HepG2 (cell line): ENCODE data around the gene OSCP1. TPM values are rescaled to one million over a fixed set of nuclear protein-coding genes. Genes with fewer than 3 reads are reported as not detected.

Experiments used
- AHDC1 ChIP-seq: sonication (generic); formaldehyde crosslinking; IDR thresholded peaks from 2 replicates; pipeline ENCODE4 v1.5.1; 2020; ENCODE audit warnings: mild to moderate bottlenecking, missing genetic modification reagents, borderline replicate concordance
- ETV6 ChIP-seq: sonication (generic); formaldehyde crosslinking; conservative IDR thresholded peaks from 2 replicates; pipeline ENCODE4 v1.4.0; 2020; ENCODE audit warnings: missing genetic modification reagents
- HMG20B ChIP-seq: conservative IDR thresholded peaks from 2 replicates; pipeline ENCODE4 v1.6.1; 2016; ENCODE audit warnings: missing genetic modification reagents, missing compliant biosample characterization
- KLF6 ChIP-seq: IDR thresholded peaks from 2 replicates; pipeline ENCODE4 v1.8.0; 2016; ENCODE audit warnings: missing biosample characterization, missing genetic modification reagents
- MEIS1 ChIP-seq: sonication (generic); formaldehyde crosslinking; IDR thresholded peaks from 2 replicates; pipeline ENCODE4 v1.9.0; 2021; ENCODE audit warnings: mild to moderate bottlenecking, missing genetic modification reagents, moderate library complexity, borderline replicate concordance
- MTA1 ChIP-seq: sonication (generic); formaldehyde crosslinking; IDR thresholded peaks from 2 replicates; pipeline ENCODE4 v1.4.0; 2020; ENCODE audit warnings: missing genetic modification reagents, mild to moderate bottlenecking, borderline replicate concordance
- NFKB2 ChIP-seq: sonication (generic); formaldehyde crosslinking; IDR thresholded peaks from 2 replicates; pipeline ENCODE4 v1.4.0; 2020; ENCODE audit warnings: missing genetic modification reagents, borderline replicate concordance
- NFYC ChIP-seq: IDR thresholded peaks from 2 replicates; pipeline ENCODE4 v1.6.1; 2016; ENCODE audit warnings: missing genetic modification reagents, missing compliant biosample characterization
- POLR2G ChIP-seq: fragments of 200-400 bp; formaldehyde crosslinking; IDR thresholded peaks from 2 replicates; pipeline ENCODE4 v1.6.1; 2018; ENCODE audit warnings: mild to moderate bottlenecking, low read depth, low read length, moderate library complexity
- SRF ChIP-seq: IDR thresholded peaks from 2 replicates; pipeline ENCODE4 v1.6.1; 2011; ENCODE audit warnings: mild to moderate bottlenecking, low read depth, low read length, moderate library complexity
- WIZ ChIP-seq: sonication (generic); formaldehyde crosslinking; IDR thresholded peaks from 2 replicates; pipeline ENCODE4 v1.5.1; 2020; ENCODE audit warnings: mild to moderate bottlenecking, missing genetic modification reagents
- ZBTB25 ChIP-seq: IDR thresholded peaks from 2 replicates; pipeline ENCODE4 v1.6.1; 2018; ENCODE audit warnings: missing genetic modification reagents
- ZNF264 ChIP-seq: sonication (generic); formaldehyde crosslinking; IDR thresholded peaks from 2 replicates; pipeline ENCODE4 v1.4.0; 2020; ENCODE audit warnings: missing genetic modification reagents
- ZNF333 ChIP-seq: sonication (generic); formaldehyde crosslinking; IDR thresholded peaks from 2 replicates; pipeline ENCODE4 v1.4.0; 2020; ENCODE audit warnings: mild to moderate bottlenecking, missing genetic modification reagents, borderline replicate concordance
- ZNF552 ChIP-seq: sonication (generic); formaldehyde crosslinking; IDR thresholded peaks from 2 replicates; pipeline ENCODE4 v1.9.0; 2022; ENCODE audit warnings: missing genetic modification reagents, mild to moderate bottlenecking, borderline replicate concordance
- ZNF629 ChIP-seq: sonication (generic); formaldehyde crosslinking; conservative IDR thresholded peaks from 2 replicates; pipeline ENCODE4 v1.5.0; 2020; ENCODE audit warnings: missing genetic modification reagents
- ZNF772 ChIP-seq: sonication (generic); formaldehyde crosslinking; IDR thresholded peaks from 2 replicates; pipeline ENCODE4 v1.5.0; 2020; ENCODE audit warnings: mild to moderate bottlenecking, missing genetic modification reagents
- ZZZ3 ChIP-seq: sonication (generic); formaldehyde crosslinking; IDR thresholded peaks from 2 replicates; pipeline ENCODE4 v1.4.0; 2020; ENCODE audit warnings: missing genetic modification reagents, mild to moderate bottlenecking, borderline replicate concordance
- polyA plus RNA-seq, 8 experiments: library from polyadenylated mRNA; depleted of rRNA in 3 of 8; stranded (reverse) in 7 of 8; unstranded in 1 of 8; fragments of >200 nt; fragmentation: Illumina TruSeq in 4 of 8; extraction: Trizol in 4 of 8; gene quantifications; 2 replicates each; pipeline versions ENCODE4 v1.2.1 to v1.2.3, GENCODE V29; 2011 to 2016; ENCODE audit warnings: low read depth in 4 of 8, missing spikeins in 1 of 8, mixed read lengths in 1 of 8; ENCODE audit not compliant: insufficient read depth in 1 of 8
- total RNA-seq, 5 experiments: library from RNA; depleted of rRNA; stranded (reverse); fragments of >200 nt; fragmentation: Illumina TruSeq; extraction: Trizol; gene quantifications; 2 replicates each; pipeline ENCODE4 v1.2.3, GENCODE V29; 2016; ENCODE audit warnings: low read depth in 1 of 5
- TF ChIP-seq, protein P1 (sequence below): sonication (generic); formaldehyde crosslinking; IDR thresholded peaks from 2 replicates; pipeline ENCODE4 v1.5.1; 2020; ENCODE audit warnings: missing genetic modification reagents, mild to moderate bottlenecking, borderline replicate concordance
- TF ChIP-seq, protein P2 (sequence below): sonication (generic); formaldehyde crosslinking; IDR thresholded peaks from 2 replicates; pipeline ENCODE4 v1.4.0; 2020; ENCODE audit warnings: missing genetic modification reagents

OSCP1 gene
- total and polyA plus RNA-seq, 2 of the 13 experiments (the other 11 are each of a cell fraction or from before 2014, with no cell fraction given): 0.60 to 0.84 TPM

- TF ChIP-seq NFYC (CRISPR knock-in tag): peak; percentile 74
- TF ChIP-seq NFKB2 (CRISPR knock-in tag): no peak; the same call in 1 of the 2 replicates
- TF ChIP-seq KLF6: 0 out of 2 replicates have a peak, but pooled peaks have one; percentile 73
- peak; percentile 99 for TF ChIP-seq POLR2G
- TF ChIP-seq ZNF629 (CRISPR knock-in tag): no peak
- no peak for TF ChIP-seq ZNF552
- TF ChIP-seq AHDC1 (CRISPR knock-in tag): no peak
- TF ChIP-seq MTA1 (CRISPR knock-in tag): no peak
- TF ChIP-seq ETV6 (CRISPR knock-in tag): peak; percentile 26; the same call in 1 of the 2 replicates
- 0 out of 2 replicates have a peak, but pooled peaks have one; percentile 50 for TF ChIP-seq HMG20B (CRISPR knock-in tag)
- peak; percentile 1; the same call in 1 of the 2 replicates for TF ChIP-seq ZNF333 (CRISPR knock-in tag)
- peak; percentile 13; the same call in 1 of the 2 replicates for TF ChIP-seq SRF
- TF ChIP-seq, protein P1, sequence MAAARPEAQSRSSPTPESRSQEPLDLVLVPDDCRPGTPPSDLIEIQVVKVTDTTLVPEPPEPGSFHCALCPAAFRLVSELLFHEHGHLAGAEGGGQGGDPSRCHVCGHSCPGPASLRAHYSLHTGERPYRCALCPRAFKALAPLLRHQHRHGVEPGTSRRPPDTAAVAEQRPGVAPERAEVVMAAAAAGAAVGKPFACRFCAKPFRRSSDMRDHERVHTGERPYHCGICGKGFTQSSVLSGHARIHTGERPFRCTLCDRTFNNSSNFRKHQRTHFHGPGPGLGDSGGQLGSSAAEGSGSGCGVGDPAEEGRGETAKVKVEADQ (CRISPR knock-in tag): peak; percentile 87
- peak; percentile 42; the same call in 1 of the 2 replicates for TF ChIP-seq ZNF772 (CRISPR knock-in tag)
- TF ChIP-seq, protein P2, sequence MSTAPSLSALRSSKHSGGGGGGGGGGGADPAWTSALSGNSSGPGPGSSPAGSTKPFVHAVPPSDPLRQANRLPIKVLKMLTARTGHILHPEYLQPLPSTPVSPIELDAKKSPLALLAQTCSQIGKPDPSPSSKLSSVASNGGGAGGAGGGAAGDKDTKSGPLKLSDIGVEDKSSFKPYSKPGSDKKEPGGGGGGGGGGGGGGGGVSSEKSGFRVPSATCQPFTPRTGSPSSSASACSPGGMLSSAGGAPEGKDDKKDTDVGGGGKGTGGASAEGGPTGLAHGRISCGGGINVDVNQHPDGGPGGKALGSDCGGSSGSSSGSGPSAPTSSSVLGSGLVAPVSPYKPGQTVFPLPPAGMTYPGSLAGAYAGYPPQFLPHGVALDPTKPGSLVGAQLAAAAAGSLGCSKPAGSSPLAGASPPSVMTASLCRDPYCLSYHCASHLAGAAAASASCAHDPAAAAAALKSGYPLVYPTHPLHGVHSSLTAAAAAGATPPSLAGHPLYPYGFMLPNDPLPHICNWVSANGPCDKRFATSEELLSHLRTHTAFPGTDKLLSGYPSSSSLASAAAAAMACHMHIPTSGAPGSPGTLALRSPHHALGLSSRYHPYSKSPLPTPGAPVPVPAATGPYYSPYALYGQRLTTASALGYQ (CRISPR knock-in tag): no peak
- no peak; the same call in 1 of the 2 replicates for TF ChIP-seq ZZZ3
- TF ChIP-seq WIZ (CRISPR knock-in tag): no peak
- TF ChIP-seq ZBTB25 (CRISPR knock-in tag): peak; percentile 56
- TF ChIP-seq ZNF264 (CRISPR knock-in tag): 0 out of 2 replicates have a peak, but pooled peaks have one; percentile 50
- TF ChIP-seq MEIS1 (CRISPR knock-in tag): peak; percentile 50; the same call in 1 of the 2 replicates
Measured at GRCh38 chr1:36400825-36401601, 49.2 kb downstream of the OSCP1 start (continued).
